Spleen (tissue), 7 donors: ENCODE measurements around the gene CITED1.

Experiments used
- CTCF ChIP-seq, 11 experiments: fragments of 200-600 bp in 7 of 11; fragments of 450-650 bp in 4 of 11; sonication (generic) in 4 of 11; IDR thresholded peaks in 8 of 11; conservative IDR thresholded peaks in 3 of 11; 1 replicate in 7 of 11; 2 replicates in 4 of 11; pipeline versions ENCODE4 v1.4.0 to v1.8.0; 2016 to 2021; ENCODE audit warnings: antibody characterized with exemption in 11 of 11, inconsistent platforms in 4 of 11, mild to moderate bottlenecking in 1 of 11
- POLR2A ChIP-seq, 3 donors: fragments of 450-650 bp; IDR thresholded peaks; one replicate each; pipeline ENCODE4 v1.5.1; 2017; ENCODE audit warnings: antibody characterized with exemption in 3 of 3, mild to moderate bottlenecking in 1 of 3
- POLR2AphosphoS5 ChIP-seq, 3 donors: sonication (generic); formaldehyde crosslinking; IDR thresholded peaks; one replicate each; pipeline ENCODE4 v1.5.1; 2017; ENCODE audit warnings: antibody characterized with exemption in 3 of 3
- donor health status: DM: no; HTN: no; CAD: no; lungs with moderate emphysema.
- donor health status: DM: no; HTN: no; CAD: no.
- donor health status: DM: no; HTN: no; CAD: no.

GRCh38 chrX:72280321-72280845 is 25.3 kb downstream of the CITED1 start:
- no peak for TF ChIP-seq CTCF (IDR thresholded peaks at IDR 0.05 in 8 of 11, conservative IDR thresholded peaks at IDR 0.05 in 3 of 11)
- no peak for TF ChIP-seq POLR2A (IDR thresholded peaks at IDR 0.05)
- no peak for TF ChIP-seq POLR2AphosphoS5 (IDR thresholded peaks at IDR 0.05)
